Measurements from ENCODE around the gene WHAMM.

The WHAMM gene

GRCh38 chr15:82804575-82804949 lies 4.9 kb upstream of the WHAMM start:
- TF ChIP-seq CTCF (IDR thresholded peaks at IDR 0.05), result no peak

GRCh38 chr15:82805994-82806406 lies 3.4 kb upstream of the WHAMM start, which contains the start of gene FSD2:
FSD2 (minus strand) TSS chr15:82806069; CDS start chr15:82787390, 18,679 bp downstream.
- no peak for TF ChIP-seq CTCF (IDR thresholded peaks at IDR 0.05)

- no peak for TF ChIP-seq CTCF (IDR thresholded peaks at IDR 0.05)
Observed at GRCh38 chr15:82807920-82808633, 1.4 kb upstream of the WHAMM start.

- TF ChIP-seq CTCF (IDR thresholded peaks at IDR 0.05), result no peak
Observed at GRCh38 chr15:82808634-82809041, 790 bp upstream of the WHAMM start.

GRCh38 chr15:82810061-82810889 lies 847 bp downstream of the WHAMM start:
- TF ChIP-seq CTCF (IDR thresholded peaks at IDR 0.05), result no peak

GRCh38 chr15:82810890-82811426 lies 1.5 kb downstream of the WHAMM start:
- TF ChIP-seq CTCF (IDR thresholded peaks at IDR 0.05), result no peak

GRCh38 chr15:82812994-82813393 lies 3.6 kb downstream of the WHAMM start:
- no peak for TF ChIP-seq CTCF (IDR thresholded peaks at IDR 0.05)
